Fibroblast of skin of left biceps (primary cell): ENCODE data around the gene INPP5A.
"Not testable (repeated sequence)": the region's sequence is repeated elsewhere in the genome, so short reads cannot be mapped to it uniquely, and the experiment has no call there.

Experiments used
- DNase-seq, 2 experiments: peaks; one replicate each; pipeline ENCODE4 v3.0.0-alpha.2; 2013; ENCODE audit warnings: low read depth in 2 of 2

The INPP5A gene

DNA sequence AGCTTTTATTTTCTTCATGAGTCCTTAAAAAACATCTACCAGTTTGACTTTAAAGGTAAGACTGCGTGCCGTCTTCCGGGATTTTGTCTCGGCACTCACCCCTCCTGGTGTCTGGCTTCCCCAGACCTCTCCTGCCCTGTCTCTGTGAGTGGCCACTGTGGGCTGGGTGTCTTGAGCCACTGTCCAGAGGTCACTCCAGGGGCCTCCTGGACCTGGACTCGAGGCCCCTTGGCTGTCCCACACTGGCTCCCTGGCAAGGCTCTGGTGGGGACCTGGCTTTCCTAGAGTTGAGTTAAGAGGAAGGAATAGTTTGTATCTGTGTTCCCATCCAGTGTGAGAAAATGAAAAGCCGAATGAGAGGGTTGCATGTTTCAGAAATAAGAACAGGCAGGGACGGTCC lies 152.8 kb downstream of the INPP5A start:
- no peak for DNase-seq

DNA sequence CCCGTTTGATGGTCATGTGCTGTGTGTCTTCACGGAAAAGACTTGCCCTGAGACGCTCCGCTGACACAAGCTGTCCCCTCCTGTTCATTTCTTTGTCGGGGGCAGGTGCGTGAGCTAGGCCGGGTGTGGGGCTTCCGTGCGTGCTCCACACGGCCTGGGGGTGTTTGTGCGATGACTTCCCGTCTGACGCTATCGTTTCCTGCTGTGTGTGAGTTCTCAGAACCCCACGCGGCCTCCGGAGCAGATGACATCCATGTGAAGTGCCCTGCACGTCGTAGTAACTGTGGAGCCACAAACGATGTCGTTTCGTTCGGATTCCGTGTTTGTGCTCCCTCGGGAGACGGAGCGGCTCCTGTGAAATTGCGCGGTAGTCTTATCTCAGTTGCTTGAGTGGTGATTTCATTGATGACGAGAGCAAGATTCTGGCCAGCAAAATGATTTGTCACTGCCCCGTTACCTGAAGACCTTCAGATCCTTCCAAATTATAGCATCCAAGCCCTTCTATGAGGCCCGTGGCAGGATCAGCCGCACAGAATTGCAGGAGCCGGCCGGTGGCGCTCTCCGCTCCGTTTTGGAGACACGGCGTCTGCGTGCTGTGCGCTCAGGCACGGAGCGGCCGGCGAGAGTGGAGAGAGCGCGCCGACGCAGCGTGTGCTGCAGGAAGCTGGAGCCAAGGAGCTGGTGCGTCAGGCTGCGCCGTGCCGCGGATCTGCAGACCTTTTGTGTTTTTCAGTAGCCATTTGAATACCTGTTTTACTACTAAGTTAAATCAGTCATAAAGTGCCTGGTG lies 153.4 kb downstream of the INPP5A start:
- no peak for DNase-seq

DNA sequence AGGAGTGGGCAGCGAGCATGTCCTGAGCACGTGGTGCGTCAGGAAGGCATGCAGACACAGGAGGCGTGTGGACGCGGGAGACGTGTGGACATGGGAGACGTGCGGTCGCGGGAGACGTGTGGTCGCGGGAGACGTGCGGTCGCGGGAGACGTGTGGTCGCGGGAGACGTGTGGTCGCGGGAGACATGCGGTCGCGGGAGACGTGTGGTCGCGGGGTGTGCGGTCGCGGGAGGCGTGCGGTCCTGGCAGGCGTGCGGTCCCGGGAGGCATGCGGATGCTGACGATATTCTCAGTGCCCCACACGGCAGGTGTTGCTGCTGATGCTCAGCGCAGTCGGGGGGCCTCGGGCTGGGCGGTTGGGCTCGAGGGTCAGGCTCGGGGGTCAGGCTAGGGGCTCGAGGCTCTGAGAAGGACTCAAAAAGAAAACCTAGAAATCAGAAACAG lies 154.1 kb downstream of the INPP5A start:
- no peak for DNase-seq

DNA sequence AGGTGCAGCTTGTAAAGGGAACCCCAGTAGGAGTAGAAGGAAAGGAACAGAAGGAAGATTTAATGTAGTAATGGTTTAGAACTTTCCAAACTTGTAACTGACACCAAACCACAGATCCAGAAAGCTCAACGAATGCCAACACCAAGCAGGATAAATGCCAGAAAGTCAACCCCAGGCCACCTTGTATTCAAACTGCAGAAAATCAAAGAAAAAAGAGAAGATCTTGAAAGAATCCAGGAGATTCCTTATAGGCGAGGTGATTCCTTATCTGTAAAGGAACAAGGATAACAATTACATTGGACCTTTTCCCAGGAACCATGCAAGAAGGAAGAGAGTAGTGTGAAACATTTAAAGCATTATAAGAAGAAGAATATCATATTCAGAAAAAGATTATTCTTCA lies 154.7 kb downstream of the INPP5A start:
- no peak for DNase-seq

DNA sequence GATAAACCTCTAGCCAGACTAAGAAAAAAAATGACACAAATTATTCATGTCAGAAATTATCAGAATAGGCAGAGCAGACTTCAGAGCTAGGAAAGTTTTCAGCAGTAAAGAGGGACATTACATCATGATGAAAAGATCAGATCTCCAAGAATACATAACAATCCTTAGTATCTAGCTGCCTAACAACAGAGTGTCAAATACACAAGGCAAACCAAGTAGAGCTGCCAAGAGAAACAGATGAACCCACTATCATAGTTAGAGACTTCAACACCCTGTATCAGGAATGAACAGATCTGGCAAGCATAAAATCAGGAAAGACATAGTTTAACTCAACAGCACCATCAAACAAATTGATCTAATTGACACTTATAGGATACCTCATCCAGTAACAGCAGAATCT lies 156.1 kb downstream of the INPP5A start:
- no peak for DNase-seq

DNA sequence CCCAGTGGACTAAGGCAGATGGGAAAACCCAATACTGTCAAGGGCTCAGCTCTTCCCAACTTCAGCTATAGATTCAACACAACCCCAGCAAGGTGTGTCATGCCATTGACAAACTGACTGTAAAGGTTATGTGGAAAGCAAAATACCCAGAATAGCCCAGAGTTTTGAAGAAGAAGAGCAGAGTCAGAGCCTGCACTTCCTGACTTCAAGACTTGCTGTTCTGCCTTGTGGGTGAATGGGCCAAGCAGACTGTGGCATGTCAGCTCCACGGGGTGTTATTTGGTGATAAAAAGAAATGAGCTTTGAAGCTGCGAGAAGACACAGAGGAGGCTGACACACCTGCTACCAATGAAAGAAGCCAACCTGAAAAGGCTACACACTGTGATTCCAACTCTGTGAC lies 158.6 kb downstream of the INPP5A start:
- DNase-seq = no peak

DNA sequence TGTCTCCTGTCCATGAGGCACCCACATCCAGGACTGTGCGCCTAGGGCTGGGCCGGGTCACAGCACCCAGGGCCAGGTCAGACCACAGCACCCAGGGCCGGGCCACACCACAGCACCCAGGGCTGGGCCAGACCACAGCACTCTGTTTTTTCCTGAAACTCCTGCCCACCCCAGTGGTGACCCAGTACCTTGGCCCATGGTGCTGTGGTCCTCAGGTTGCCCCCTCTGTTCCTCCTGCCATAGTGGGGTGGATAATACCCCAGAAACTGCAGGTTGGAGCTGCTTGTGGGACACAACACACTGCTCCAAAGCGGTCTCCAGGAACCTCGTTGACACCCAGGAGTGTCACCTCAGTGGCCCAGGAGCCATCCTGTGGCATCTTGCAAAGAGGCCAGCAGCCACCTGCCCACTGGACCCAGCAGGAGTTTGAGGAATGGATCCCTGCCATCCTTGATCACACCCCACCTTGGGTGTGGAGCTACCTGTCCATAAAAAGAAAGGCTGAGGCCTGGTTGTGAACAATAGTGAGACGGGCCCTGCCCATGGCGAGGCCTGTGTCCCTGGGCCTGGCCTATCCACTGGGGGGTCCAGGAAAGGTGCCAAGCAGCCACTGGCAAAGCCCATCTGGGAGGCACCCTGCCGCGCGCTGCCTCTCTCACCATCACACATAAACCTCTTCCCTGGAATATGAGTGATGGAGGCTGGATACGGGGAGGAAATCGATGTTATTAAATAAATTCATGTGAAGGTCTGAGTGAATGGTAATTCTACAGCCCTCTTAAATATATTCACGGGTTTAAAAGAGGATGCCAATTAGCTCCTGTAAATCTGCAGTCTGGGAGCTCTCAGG lies 159.4 kb downstream of the INPP5A start:
- no peak for DNase-seq

DNA sequence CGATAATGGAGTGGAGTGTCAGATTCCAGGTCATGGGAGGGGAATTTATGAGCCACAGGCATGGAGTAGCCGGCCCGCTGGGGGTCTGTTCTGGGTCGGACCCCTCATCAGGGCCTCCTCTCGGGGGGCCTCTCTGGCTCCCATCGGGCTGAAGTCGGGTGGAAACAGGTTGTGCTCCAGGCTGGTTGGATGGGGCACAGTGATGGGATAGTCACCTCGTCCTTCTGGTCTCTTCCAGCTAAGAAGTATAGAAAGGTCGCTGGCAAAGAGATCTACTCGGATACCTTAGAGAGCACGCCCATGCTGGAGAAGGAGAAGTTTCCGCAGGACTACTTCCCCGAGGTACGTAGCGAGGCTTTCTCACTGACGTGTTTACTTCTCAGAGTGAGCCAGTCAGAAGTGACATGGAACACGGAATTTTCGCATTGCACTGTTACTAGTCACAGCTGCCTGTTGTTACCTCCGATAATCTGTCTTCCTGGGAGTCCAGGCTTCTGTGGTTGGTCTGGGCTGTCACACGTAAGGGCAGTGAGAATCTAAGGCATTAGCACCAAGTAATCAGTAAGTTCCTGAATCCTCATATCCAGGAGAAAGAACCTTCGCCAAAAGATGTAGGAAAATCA lies 160.1 kb downstream of the INPP5A start:
- no peak for DNase-seq

DNA sequence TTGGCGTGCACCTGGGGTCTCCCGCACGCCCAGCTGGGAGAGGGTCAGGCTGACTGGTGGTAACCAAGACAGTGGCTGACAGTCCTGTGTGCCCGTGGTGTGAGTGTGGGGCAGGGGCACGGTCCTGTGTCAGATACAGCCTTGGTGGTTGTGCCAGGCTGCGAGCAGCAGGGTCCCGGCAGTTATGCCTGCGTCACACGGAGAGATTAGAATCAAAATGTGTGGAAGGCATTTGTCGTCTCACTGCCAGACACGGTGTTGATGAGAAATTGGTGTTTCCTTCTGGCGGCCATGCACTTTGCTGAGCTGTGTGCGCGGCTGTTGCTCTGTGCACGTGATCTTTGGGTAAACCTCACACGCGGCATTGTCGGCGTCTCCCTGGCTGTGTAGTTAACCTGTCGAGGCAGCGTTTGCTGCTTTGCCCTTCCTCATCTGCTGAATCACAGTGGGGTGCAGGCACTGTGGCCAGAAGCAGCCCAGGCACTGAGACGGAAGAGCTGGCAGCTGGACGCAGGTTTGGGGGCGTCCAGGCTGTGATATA lies 160.7 kb downstream of the INPP5A start:
- DNase-seq = no peak

DNA sequence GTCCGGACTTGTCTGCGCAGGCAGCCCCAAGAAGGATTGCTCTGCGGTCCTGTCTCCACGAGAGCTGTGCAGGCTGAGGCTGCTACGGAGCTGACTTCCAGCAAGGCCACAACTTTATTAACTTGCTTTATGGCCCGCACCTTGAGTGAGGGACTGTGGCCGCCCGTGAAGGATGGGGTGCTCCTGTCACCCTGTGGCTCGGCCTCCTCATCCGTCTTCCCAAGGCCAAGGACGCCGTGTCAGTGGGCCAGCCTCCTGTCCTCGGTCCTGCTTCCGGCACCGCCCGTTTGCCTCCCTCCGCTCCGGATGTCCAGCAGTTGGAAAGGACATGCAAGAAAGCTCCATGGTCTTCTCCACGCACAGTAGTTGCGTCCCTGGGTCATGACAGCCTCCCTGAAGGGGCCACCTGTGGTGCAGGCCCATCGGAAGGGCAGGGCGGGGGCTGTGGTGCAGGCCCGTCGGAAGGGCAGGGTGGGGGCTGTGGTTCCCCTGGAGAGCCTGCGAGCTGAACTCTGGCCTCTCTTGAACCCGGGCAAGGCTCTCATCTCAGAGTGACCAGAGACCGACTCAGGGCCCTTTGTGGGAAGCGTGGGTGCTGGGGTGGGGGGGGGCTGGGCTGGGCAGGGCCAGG lies 161.3 kb downstream of the INPP5A start:
- no peak for DNase-seq

DNA sequence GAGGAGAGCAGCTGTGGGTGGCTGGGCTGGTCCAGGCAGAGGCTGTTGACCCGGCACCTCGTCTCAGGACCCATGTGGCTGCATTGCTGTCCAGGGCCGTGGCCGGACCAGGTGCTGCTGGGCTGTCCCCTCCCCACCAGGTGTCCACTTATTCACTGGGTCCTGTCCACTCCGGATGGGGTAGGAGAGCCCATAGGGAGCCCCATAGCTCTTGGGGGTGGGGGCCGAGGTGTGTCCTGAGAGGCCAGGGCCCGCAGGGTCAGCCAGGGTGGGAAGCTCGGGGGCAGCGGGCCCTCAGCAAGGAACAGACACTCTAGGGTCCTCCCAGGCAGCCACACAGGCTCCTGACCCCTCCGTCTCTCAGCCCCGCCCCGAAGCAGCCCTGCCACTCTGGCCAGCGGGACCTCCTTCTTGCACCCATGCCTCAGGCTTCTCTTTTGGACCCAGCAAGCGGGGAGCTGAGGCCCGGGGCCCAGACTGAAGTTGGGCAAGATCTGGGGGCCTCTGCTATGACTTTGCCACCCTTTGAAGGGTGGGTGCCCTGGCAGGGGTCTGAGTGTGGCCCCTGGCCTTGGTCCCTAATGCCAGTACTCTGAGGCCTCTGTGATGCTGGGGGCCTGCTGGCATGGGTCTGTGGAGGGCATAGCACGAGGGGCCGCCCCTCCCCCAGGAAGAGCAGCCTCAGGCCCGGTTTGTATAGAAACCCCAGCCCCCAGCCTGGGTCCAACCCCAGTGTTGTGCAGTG lies 162.0 kb downstream of the INPP5A start:
- no peak for DNase-seq

DNA sequence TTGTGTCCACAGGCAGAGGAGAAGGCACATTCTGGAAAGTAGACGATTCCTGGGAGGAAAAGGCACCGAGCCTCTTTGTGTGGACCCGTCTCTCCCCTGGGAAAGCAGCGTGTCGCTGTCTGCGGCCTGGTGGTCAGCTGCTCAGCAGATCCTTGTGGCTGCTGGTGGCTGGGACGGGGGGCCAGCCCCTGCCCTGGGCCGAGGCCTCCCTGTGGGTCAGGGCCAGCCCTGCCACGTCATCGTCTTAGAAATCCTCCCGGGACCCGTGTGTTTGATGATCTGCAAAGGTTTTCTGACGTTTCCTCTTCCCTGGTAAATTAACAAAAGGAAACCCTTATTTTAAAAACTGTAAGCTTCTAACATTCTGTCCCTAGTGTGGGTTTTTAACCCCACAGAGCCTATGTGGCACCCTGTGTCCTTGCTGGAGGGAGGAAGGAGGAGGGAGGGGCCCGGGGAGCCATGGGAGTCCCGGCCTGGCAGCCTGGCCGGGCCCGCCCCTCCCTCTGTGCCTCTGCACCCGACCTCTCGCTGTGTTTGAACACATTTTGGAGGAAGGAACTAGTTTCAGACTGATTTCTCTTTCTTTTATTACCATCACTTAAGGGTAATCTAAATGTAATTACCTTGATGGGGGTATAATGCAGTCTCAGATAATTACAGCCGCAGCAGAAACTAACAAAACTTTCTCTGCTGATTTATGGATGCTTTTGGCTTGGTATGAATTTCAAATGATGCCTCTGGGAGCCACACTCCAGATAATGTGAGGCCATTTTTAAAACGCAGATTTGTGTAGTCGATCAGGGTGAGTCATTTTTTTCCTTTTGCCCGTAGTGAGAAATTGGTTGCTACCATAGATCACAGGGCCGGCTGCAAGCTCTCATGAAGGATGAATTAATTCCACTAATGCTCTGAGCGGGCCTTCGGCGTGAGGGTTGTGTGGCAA lies 162.8 kb downstream of the INPP5A start:
- no peak for DNase-seq

DNA sequence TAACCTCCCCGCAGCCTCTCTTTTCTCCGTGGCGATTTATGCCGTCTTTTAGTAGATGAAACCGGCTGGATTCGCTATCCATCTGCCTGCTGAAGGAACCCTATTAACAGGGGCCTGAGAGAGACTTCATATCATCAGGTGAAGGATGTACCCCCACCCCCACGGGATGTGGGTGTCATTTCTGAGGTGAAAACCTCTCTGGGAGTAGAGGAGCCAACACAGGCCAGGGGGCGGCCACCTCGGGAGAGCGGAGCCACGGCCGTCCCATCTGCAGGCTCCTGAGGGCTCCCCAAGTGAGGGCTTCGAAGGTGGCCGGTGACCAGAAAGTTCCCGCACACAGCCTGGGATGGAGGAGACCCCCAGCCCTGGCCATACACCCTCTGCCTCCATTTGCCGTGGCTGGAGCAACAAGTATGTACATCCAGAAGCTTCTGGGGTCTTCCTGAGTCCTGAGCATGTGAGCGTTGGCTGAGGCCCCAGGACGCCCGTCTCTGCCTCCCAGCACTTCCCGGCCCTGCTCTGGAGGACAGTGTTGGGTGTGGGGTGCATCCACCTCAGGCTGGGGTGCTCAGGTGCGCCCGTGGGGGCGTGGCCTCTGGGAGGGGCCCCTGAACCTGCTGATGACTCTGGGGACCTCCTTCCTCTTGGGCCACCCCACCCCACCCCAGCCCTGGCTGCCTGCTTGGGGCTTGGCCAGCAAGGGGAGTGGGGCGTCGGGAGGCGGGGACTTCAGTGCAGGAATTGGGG lies 163.7 kb downstream of the INPP5A start:
- DNase-seq = no peak

DNA sequence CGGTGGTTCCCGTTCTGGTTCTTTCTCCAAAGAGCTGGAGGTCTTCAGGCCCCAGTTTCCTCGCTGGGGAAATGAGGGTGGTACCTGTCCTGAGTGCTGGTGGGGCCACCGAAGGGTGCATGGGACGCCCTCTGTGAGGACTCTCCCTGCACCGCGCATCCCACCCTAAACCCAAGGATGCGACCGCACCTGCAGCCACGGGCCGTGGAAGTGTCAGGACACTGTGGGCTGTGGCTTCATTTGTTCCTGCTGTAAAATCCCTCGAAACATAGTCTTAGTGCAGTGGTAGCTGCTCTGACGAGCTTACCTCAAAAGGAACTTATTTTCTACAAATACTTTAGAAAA lies 164.2 kb downstream of the INPP5A start:
- DNase-seq = no peak

DNA sequence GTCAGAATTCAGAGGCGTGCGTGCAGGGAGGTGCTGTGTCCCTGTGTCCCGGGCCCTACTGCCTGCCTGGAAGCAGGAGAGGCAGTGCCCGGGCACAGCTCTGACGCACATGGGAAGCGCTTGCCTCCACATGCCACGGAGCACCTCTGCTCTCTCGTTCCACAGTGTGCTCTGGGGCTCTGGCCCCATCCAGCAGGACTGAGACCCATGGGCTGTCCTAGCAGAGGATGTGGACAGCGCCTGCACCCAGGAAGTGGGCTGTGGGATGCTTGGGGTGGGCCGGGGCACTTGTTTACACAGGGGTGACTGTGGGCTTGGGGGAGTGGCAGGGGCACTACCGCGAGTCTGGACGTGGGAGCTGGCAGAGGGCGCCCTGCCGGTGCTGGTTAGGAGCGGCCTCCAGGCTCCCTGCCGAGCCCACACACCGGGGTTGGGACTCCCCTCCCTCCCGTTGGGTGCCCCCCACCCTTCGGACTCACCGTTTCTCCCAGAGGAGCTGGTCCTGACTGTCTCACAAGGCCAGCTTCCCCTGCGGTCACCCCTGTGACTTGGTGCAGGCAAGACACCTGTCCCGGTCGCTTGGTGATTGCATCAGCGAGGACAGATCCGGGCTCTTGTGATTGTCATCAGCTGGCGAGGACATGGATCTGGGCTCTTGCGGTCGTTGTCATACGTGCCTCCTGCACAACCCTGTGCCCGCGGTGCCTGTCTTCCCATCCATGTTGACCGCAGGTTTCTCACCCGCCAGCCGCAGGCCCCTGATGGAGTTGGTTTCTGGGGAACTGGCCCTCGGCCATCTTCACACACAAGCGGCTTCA lies 165.2 kb downstream of the INPP5A start:
- no peak for DNase-seq

DNA sequence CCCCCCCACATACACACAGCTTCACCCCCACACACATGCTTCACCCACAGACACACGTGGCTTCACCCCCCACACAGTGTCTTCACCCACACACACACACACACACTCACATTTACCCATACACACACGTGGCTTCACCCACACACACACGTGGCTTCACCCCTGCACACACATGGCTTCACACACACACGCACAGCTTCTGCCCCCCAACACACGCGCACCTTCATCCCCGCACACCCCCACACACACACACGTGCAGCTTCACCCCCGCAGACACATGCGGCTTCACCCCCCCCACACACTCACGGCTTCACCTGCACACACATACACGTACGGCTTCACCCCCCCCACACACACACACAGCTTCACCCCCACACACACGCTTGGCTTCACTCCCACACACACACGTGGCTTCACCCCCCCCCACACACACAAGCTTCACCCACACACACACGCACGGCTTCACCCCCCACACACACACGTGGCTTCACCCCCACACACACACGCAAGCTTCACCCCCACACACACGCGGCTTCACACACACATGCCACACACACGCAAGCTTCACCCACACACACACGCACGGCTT lies 165.9 kb downstream of the INPP5A start:
- no peak for DNase-seq

DNA sequence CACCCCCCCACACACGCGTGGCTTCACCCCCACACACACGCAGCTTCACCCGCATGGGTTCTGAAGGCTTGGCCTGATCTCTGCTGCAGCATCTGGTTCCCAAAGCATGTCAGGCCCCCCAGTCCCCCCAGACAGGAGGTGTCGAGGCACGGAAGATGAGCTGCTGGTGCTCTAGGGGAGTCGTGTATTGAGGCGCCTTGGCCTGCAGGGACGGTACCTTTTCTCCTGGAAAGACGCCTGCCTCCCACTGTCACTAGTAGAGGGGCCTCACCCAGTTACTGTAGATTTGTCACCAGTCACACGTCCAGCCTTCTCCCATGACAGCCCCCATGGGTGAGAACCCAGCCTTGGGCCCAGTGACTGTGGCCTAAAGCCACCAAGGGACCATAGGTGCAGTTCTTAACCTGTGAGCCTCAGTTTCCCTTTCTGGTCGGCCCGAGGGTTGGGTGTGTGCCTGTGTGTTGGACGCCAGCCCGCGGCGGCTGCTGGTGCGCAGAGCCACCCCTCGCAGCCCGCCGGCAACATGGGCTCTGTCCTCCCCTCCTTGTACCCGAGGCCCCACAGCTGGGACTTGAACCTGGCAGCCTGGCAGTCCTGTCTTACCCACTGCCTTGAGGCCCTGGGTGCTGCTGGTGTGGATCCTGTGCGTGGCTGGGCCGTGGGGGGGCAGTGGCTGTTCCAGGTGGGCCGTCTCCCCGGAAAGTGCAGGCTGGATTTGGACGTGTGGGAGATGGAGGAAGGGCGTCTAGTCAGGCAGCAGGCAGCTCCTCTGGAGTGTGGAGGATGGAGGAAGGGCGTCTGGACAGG lies 166.6 kb downstream of the INPP5A start:
- DNase-seq = no peak

DNA sequence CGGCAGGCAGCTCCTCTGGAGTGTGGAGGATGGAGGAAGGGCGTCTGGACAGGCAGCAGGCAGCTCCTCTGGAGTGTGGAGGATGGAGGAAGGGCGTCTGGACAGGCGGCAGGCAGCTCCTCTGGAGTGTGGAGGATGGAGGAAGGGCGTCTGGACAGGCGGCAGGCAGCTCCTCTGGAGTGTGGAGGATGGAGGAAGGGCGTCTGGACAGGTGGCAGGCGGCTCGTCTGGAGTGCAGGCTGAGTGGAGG lies 167.2 kb downstream of the INPP5A start:
- not testable (repeated sequence) for DNase-seq
